ENCODE results near the gene CCDC93.

DNA sequence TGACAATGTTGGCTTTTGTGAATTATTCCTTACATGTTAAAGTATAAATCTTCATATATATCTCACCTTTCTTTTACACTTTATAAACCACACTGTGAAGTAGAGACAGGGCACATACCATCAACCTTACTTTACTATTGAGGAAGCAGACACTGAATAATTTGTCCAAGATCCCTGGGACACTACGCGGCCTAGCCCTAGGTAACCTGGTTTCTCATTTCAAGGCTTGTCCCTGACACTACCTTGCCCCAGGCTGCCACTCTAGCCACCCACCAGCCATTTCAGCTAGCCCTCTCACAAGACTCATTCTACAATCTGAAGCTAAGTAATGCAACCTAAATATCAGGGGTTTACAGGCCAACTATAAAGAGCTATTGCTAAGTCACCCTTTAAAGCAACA is 26.7 kb downstream of the CCDC93 start:
- no peak for TF ChIP-seq POLR2AphosphoS5 (IDR thresholded peaks at IDR 0.05; ENCODE audit: low read depth, low read length)
- TF ChIP-seq, protein P1, sequence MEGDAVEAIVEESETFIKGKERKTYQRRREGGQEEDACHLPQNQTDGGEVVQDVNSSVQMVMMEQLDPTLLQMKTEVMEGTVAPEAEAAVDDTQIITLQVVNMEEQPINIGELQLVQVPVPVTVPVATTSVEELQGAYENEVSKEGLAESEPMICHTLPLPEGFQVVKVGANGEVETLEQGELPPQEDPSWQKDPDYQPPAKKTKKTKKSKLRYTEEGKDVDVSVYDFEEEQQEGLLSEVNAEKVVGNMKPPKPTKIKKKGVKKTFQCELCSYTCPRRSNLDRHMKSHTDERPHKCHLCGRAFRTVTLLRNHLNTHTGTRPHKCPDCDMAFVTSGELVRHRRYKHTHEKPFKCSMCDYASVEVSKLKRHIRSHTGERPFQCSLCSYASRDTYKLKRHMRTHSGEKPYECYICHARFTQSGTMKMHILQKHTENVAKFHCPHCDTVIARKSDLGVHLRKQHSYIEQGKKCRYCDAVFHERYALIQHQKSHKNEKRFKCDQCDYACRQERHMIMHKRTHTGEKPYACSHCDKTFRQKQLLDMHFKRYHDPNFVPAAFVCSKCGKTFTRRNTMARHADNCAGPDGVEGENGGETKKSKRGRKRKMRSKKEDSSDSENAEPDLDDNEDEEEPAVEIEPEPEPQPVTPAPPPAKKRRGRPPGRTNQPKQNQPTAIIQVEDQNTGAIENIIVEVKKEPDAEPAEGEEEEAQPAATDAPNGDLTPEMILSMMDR (IDR thresholded peaks at IDR 0.05): no peak
